Measurements from ENCODE around the gene EXPH5. TPM values are rescaled to one million over a fixed set of nuclear protein-coding genes. Genes with fewer than 3 reads are reported as not detected.

EXPH5 gene
- total and polyA plus RNA-seq, 2 experiments from 2014 or later = not detected

- in situ Hi-C loops (cut with MboI) = loop anchor here (25.0 kb wide), 1 partner anchor 291 kb away; no protein-coding TSS in a partner anchor
- Histone ChIP-seq H3K9me3 (ENCODE audit: low read depth) (no peaks in the 10 kb centered on the region), H3K9me2 (ENCODE audit: insufficient read depth) (no peaks in the 10 kb centered on the region), H3K36me3 (ENCODE audit: low read depth) (no peaks in the 10 kb centered on the region), H3K4me3 (no peak overlapping the region), H2AFZ (no peak overlapping the region), H3K4me2 (ENCODE audit: unreplicated experiment) (no peak overlapping the region), H4K20me1 (ENCODE audit: insufficient read depth) (no peaks in the 10 kb centered on the region), H3K27ac (no peak overlapping the region), H3K9ac (no peak overlapping the region), H3F3A (ENCODE audit: insufficient read depth) (no peaks in the 10 kb centered on the region), H3K27me3 (replicated peaks; ENCODE audit: insufficient read depth) (peaks cover 5% of the 10 kb centered on the region; the same call in 1 of the 2 replicates), H3K79me2 (ENCODE audit: insufficient read depth) (no peaks in the 10 kb centered on the region), H3K4me1 (ENCODE audit: insufficient read depth) (no peaks in the 10 kb centered on the region)
- 67 to 74% methylated on average over 10 of the region's 10 CpGs for WGBS, 2 experiments (ENCODE audit: low coverage in 1 of 2, low lambda C conversion rate in 2 of 2, missing lambda C conversion rate in 2 of 2)
- TF ChIP-seq EZH2phosphoT487 (IDR thresholded peaks at IDR 0.05; ENCODE audit: insufficient read depth, low read depth) (no peak), EZH2 (IDR thresholded peaks at IDR 0.05; ENCODE audit: insufficient read depth, poor library complexity, severe bottlenecking) (no peak)
- no peak for DNase-seq
Measured at GRCh38 chr11:108628326-108628725, 34.8 kb upstream of the EXPH5 start.

GRCh38 chr11:108624196-108624925, 30.8 kb upstream of the EXPH5 start:
- Histone ChIP-seq H2AFZ (no peak overlapping the region), H3K79me2 (ENCODE audit: insufficient read depth) (no peaks in the 10 kb centered on the region), H3K4me2 (ENCODE audit: unreplicated experiment) (no peak overlapping the region), H3K9ac (no peak overlapping the region), H3K27me3 (replicated peaks; ENCODE audit: insufficient read depth) (peaks cover 5% of the 10 kb centered on the region; the same call in 1 of the 2 replicates), H3K4me1 (ENCODE audit: insufficient read depth) (peaks cover 4% of the 10 kb centered on the region; the same call in 1 of the 2 replicates), H3F3A (ENCODE audit: insufficient read depth) (no peaks in the 10 kb centered on the region), H3K9me3 (ENCODE audit: low read depth) (no peaks in the 10 kb centered on the region), H3K36me3 (ENCODE audit: low read depth) (no peaks in the 10 kb centered on the region), H3K27ac (no peak overlapping the region), H4K20me1 (ENCODE audit: insufficient read depth) (no peaks in the 10 kb centered on the region), H3K4me3 (no peak overlapping the region), H3K9me2 (ENCODE audit: insufficient read depth) (no peaks in the 10 kb centered on the region)
- DNase-seq = no peak
- TF ChIP-seq EZH2phosphoT487 (IDR thresholded peaks at IDR 0.05; ENCODE audit: insufficient read depth, low read depth) (no peak), EZH2 (IDR thresholded peaks at IDR 0.05; ENCODE audit: insufficient read depth, poor library complexity, severe bottlenecking) (no peak)
- 44 to 46% methylated on average over 5 of the region's 5 CpGs for WGBS, 2 experiments (ENCODE audit: low coverage in 1 of 2, low lambda C conversion rate in 2 of 2, missing lambda C conversion rate in 2 of 2)
- in situ Hi-C loops (cut with MboI) = no loop called here

GRCh38 chr11:108622341-108622740, 28.8 kb upstream of the EXPH5 start:
- H3K9me2 ChIP-seq (ENCODE audit: insufficient read depth) = no peaks in the 10 kb centered on the region
- H3K27ac ChIP-seq = no peak overlapping the region
- H4K20me1 ChIP-seq (ENCODE audit: insufficient read depth) = no peaks in the 10 kb centered on the region
- no peaks in the 10 kb centered on the region for H3K79me2 ChIP-seq (ENCODE audit: insufficient read depth)
- 65 to 67% methylated on average over 2 of the region's 2 CpGs for WGBS, 2 experiments (ENCODE audit: low coverage in 1 of 2, low lambda C conversion rate in 2 of 2, missing lambda C conversion rate in 2 of 2)
- H3K9ac ChIP-seq = no peak overlapping the region
- no peak overlapping the region for H3K4me2 ChIP-seq (ENCODE audit: unreplicated experiment)
- no peak for DNase-seq
- no peaks in the 10 kb centered on the region for H3F3A ChIP-seq (ENCODE audit: insufficient read depth)
- no peak for TF ChIP-seq EZH2phosphoT487 (IDR thresholded peaks at IDR 0.05; ENCODE audit: insufficient read depth, low read depth)
- TF ChIP-seq EZH2 (IDR thresholded peaks at IDR 0.05; ENCODE audit: insufficient read depth, poor library complexity, severe bottlenecking) = no peak
- in situ Hi-C loops (cut with MboI) = no loop called here
- H3K27me3 ChIP-seq (replicated peaks; ENCODE audit: insufficient read depth) = peaks cover 5% of the 10 kb centered on the region; the same call in 1 of the 2 replicates
- no peak overlapping the region for H3K4me3 ChIP-seq
- no peaks in the 10 kb centered on the region for H3K9me3 ChIP-seq (ENCODE audit: low read depth)
- H2AFZ ChIP-seq = no peak overlapping the region
- H3K36me3 ChIP-seq (ENCODE audit: low read depth) = no peaks in the 10 kb centered on the region
- peaks cover 5% of the 10 kb centered on the region; the same call in 1 of the 2 replicates for H3K4me1 ChIP-seq (ENCODE audit: insufficient read depth)

GRCh38 chr11:108620958-108621772, 27.6 kb upstream of the EXPH5 start:
- Histone ChIP-seq H3K9me2 (ENCODE audit: insufficient read depth) (no peaks in the 10 kb centered on the region), H3K27me3 (replicated peaks; ENCODE audit: insufficient read depth) (peaks cover 5% of the 10 kb centered on the region; the same call in 1 of the 2 replicates), H3K36me3 (ENCODE audit: low read depth) (no peaks in the 10 kb centered on the region), H3F3A (ENCODE audit: insufficient read depth) (no peaks in the 10 kb centered on the region), H3K27ac (no peak overlapping the region), H3K9ac (no peak overlapping the region), H4K20me1 (ENCODE audit: insufficient read depth) (no peaks in the 10 kb centered on the region), H3K9me3 (ENCODE audit: low read depth) (no peaks in the 10 kb centered on the region), H3K4me2 (ENCODE audit: unreplicated experiment) (no peak overlapping the region), H2AFZ (no peak overlapping the region), H3K79me2 (ENCODE audit: insufficient read depth) (no peaks in the 10 kb centered on the region), H3K4me3 (no peak overlapping the region), H3K4me1 (ENCODE audit: insufficient read depth) (peaks cover 12% of the 10 kb centered on the region)
- in situ Hi-C loops (cut with MboI) = no loop called here
- peak; percentile 34 for DNase-seq
- no peak for TF ChIP-seq EZH2phosphoT487 (IDR thresholded peaks at IDR 0.05; ENCODE audit: insufficient read depth, low read depth)
- no peak for TF ChIP-seq EZH2 (IDR thresholded peaks at IDR 0.05; ENCODE audit: insufficient read depth, poor library complexity, severe bottlenecking)
- WGBS, 2 experiments (ENCODE audit: low coverage in 1 of 2, low lambda C conversion rate in 2 of 2, missing lambda C conversion rate in 2 of 2) = 91% methylated on average over 2 of the region's 2 CpGs
